Osteoblast (primary cell): ENCODE results near the gene SDS. TPM values are rescaled to one million over a fixed set of nuclear protein-coding genes. Genes with fewer than 3 reads are reported as not detected.

Experiments used
- DNase-seq: peaks from one replicate; pipeline ENCODE4 v3.0.0; 2011; ENCODE audit warnings: low spot score, mixed read lengths; ENCODE audit not compliant: insufficient read length; ENCODE audit errors: missing footprints
- H2AFZ ChIP-seq: 2 replicates; pipeline ENCODE4 v1.6.0; 2011; ENCODE audit warnings: mild to moderate bottlenecking, low read length
- H3K27ac ChIP-seq: 2 replicates; pipeline ENCODE4 v1.5.1; 2011; ENCODE audit warnings: mild to moderate bottlenecking, low read depth, low read length, moderate library complexity
- H3K27me3 ChIP-seq: 2 replicates; pipeline ENCODE4 v1.6.0; 2012; ENCODE audit warnings: mild to moderate bottlenecking, control low read depth, inconsistent platforms, low read length, moderate library complexity; ENCODE audit not compliant: insufficient read depth
- H3K36me3 ChIP-seq: 2 replicates; pipeline ENCODE4 v1.5.1; 2011; ENCODE audit warnings: mild to moderate bottlenecking, low read length, control low read depth, moderate library complexity; ENCODE audit not compliant: insufficient read depth
- H3K4me1 ChIP-seq: 2 replicates; pipeline ENCODE4 v1.5.1; 2011; ENCODE audit warnings: mild to moderate bottlenecking, low read length, control low read depth, moderate library complexity; ENCODE audit not compliant: insufficient read depth
- H3K4me2 ChIP-seq: 2 replicates; pipeline ENCODE4 v1.6.0; 2011; ENCODE audit warnings: mild to moderate bottlenecking, low read length; ENCODE audit not compliant: insufficient read depth
- H3K4me3 ChIP-seq: fragments of 200-600 bp; sonication (generic); 3 replicates; pipeline ENCODE4 v1.5.1; 2012; ENCODE audit warnings: mild to moderate bottlenecking, low read length, inconsistent platforms; ENCODE audit not compliant: insufficient read depth
- H3K79me2 ChIP-seq: 2 replicates; pipeline ENCODE4 v1.6.0; 2012; ENCODE audit warnings: mild to moderate bottlenecking, low read length, control low read depth, inconsistent platforms; ENCODE audit not compliant: insufficient read depth
- H3K9me3 ChIP-seq: 2 replicates; pipeline ENCODE4 v1.5.1; 2011; ENCODE audit warnings: low read depth, low read length, control low read depth
- H4K20me1 ChIP-seq: 2 replicates; pipeline ENCODE4 v1.6.0; 2012; ENCODE audit warnings: mild to moderate bottlenecking, low read length, control low read depth; ENCODE audit not compliant: insufficient read depth
- total RNA-seq: library from RNA; depleted of rRNA; stranded (reverse); fragments of >200 nt; gene quantifications from 2 replicates; pipeline ENCODE4 v1.2.3, GENCODE V29; 2012
- TF ChIP-seq, protein P1 (sequence below): IDR thresholded peaks from 2 replicates; pipeline ENCODE4 v1.5.1; 2011; ENCODE audit warnings: mild to moderate bottlenecking, low read depth, low read length, moderate library complexity; ENCODE audit errors: extremely low read depth

The SDS gene
- total RNA-seq, 1 donor, result under 0.01 TPM

DNA sequence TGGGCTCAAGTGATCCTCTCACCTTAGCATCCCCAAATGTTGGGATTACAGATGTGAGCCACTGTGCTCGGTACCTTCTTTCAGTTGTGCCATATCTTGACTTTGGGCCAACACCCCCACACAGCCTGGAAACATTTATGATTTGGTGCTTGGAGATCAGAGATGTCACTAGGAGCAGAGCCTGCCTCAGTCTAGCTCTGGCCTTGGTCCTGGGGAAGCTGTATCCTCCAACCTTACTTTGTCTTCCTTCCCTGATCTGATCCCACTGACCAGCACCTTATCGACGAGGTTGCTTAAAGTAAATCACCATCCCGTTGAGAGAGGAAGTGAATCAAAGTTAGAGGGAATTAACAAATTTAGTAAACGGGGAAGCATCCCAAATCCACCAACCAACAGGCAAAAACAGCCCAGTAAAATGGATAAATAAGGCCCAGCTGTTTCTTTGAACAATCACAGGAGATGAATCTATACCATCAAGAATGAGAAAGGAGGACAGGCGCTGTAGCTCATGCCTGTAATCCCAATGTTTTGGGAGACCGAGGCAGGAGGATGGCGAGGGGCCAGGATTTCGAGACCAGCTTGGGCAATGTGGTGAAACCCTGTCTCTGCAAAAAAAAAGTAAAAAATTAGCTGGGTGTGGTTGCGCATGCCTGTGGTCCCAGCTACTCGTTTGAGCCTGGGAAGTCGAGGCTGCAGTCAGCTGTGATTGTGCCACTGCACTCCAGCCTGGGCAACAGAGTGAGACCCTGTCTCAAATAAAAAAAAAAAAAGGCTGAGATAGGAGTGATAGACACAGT, 41.9 kb downstream of the SDS start:
- no peaks in the 10 kb centered on the region for H3K9me3 ChIP-seq
- H3K27ac ChIP-seq, result no peak overlapping the region
- H4K20me1 ChIP-seq, result peaks cover 18% of the 10 kb centered on the region
- H3K4me1 ChIP-seq, result peaks cover 8% of the 10 kb centered on the region
- H3K79me2 ChIP-seq, result peaks cover 62% of the 10 kb centered on the region
- TF ChIP-seq, protein P1, sequence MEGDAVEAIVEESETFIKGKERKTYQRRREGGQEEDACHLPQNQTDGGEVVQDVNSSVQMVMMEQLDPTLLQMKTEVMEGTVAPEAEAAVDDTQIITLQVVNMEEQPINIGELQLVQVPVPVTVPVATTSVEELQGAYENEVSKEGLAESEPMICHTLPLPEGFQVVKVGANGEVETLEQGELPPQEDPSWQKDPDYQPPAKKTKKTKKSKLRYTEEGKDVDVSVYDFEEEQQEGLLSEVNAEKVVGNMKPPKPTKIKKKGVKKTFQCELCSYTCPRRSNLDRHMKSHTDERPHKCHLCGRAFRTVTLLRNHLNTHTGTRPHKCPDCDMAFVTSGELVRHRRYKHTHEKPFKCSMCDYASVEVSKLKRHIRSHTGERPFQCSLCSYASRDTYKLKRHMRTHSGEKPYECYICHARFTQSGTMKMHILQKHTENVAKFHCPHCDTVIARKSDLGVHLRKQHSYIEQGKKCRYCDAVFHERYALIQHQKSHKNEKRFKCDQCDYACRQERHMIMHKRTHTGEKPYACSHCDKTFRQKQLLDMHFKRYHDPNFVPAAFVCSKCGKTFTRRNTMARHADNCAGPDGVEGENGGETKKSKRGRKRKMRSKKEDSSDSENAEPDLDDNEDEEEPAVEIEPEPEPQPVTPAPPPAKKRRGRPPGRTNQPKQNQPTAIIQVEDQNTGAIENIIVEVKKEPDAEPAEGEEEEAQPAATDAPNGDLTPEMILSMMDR, result no peak
- no peak overlapping the region for H3K4me3 ChIP-seq
- no peak overlapping the region for H2AFZ ChIP-seq
- no peak overlapping the region for H3K4me2 ChIP-seq
- H3K36me3 ChIP-seq, result no peaks in the 10 kb centered on the region
- no peaks in the 10 kb centered on the region for H3K27me3 ChIP-seq
- no peak for DNase-seq

DNA sequence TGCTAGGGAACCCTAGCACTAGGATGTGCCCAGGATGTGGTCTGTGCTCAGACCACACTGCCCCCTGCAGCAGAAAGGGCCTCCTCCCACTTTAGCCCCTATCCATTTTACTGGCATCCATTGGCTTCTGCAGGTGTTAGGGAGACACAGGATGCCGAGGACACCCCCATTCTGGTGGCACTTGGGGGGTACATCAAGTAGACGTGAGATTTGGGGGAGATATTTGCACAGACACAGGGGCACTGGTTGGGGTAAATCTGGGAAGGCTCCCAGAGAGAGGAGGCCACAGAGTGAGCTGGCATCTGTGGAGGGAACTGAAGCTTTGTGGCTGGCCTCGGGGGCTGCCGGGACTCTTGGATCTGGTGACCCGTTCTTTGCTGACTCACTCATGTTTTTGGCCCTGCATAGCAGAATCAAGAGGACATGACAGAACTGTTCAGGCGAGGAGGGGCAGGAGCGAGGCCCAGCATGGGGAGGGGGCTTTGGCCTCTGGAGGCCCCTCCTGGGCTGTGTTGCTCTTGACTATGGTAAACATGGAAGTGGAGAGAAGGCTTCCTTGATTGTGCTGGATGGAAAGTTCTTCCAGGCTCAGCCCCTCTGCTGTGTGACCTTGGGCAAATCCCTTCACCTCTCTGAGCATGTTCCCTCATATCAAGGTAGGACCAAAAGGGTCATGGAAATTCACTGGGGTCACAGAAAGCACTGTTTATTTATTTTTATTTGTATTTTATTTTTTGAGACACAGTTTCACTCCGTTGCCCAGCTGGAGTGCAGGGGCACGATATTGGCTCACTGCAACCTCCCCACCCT, 43.5 kb downstream of the SDS start:
- peaks cover 51% of the 10 kb centered on the region for H3K79me2 ChIP-seq
- H3K4me3 ChIP-seq, result peak overlapping the region; percentile 97
- no peaks in the 10 kb centered on the region for H3K9me3 ChIP-seq
- H3K36me3 ChIP-seq, result no peaks in the 10 kb centered on the region
- no peaks in the 10 kb centered on the region for H3K27me3 ChIP-seq
- no peak overlapping the region for H3K27ac ChIP-seq
- H4K20me1 ChIP-seq, result peaks cover 15% of the 10 kb centered on the region
- DNase-seq, result no peak
- TF ChIP-seq, protein P1, result no peak
- H2AFZ ChIP-seq, result no peak overlapping the region
- peaks cover 8% of the 10 kb centered on the region for H3K4me1 ChIP-seq
- H3K4me2 ChIP-seq, result peak overlapping the region; percentile 96

DNA sequence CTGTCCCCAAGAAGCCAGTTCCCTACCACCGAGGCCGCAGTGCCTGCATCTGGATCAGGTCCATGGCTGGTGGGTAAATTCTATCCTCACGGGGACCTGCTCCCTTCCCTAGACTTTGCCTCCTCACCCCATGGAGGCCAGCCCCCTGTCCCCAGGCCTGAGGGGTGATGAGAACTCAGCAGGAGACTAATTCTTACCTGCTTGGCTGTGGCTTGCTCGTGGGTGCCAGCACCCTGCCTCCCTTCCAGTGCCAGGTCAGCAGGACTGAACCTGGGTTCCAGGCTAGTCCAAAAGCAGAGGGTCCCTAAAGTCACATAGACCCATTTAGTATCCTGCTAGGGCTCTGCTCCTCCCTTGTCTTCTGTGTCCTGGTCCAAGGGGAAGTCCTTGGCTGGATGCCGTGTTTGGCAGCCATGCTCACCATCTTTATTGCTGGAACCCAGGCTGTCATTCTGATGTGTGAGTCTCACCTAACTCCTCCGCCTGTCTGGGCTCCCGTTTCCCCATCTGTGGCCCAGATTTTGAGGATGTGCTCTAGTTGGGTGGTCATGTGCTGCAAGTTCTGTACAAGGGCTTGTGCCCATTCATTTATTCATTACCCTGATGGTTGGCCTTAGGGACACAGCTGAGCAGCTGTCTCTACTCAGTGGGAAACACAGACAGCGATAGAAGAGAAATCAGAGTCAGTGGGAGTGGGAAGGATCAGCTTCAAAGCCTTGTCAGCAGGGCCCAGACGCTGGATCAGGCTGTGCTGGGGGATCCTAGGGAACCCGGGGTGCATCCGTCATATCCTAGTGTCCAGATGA, 44.4 kb downstream of the SDS start:
- peaks cover 10% of the 10 kb centered on the region for H4K20me1 ChIP-seq
- H3K27ac ChIP-seq, result peak overlapping the region; percentile 47

More for the DNA sequence above, 44.4 kb downstream of the SDS start:
- TF ChIP-seq, protein P1, result no peak
- Histone ChIP-seq H3K4me1 (peaks cover 8% of the 10 kb centered on the region), H3K9me3 (no peaks in the 10 kb centered on the region), H3K36me3 (no peaks in the 10 kb centered on the region), H2AFZ (peak overlapping the region; percentile 81), H3K79me2 (peaks cover 43% of the 10 kb centered on the region), H3K4me3 (peak overlapping the region; percentile 97), H3K4me2 (peak overlapping the region; percentile 96), H3K27me3 (no peaks in the 10 kb centered on the region)
- peak; percentile 93 for DNase-seq
